LNCaP clone FGC (cell line): ENCODE measurements around the gene FNDC3A.
"Not testable (repeated sequence)": the region's sequence is repeated elsewhere in the genome, so short reads cannot be mapped to it uniquely, and the experiment has no call there.

Experiments
- DNase-seq: peaks from one replicate; pipeline ENCODE4 v3.0.0-alpha.2; 2011; ENCODE audit warnings: low read depth
- H3K4me3 ChIP-seq: 2 replicates; pipeline ENCODE4 v1.5.1; 2011; ENCODE audit warnings: mild to moderate bottlenecking, low read depth, low read length, control low read depth
- CTCF ChIP-seq: IDR thresholded peaks from 2 replicates; pipeline ENCODE4 v1.5.1; 2012; ENCODE audit warnings: mild to moderate bottlenecking; ENCODE audit not compliant: control insufficient read depth, insufficient read depth; ENCODE audit errors: extremely low read depth

The FNDC3A gene

DNA sequence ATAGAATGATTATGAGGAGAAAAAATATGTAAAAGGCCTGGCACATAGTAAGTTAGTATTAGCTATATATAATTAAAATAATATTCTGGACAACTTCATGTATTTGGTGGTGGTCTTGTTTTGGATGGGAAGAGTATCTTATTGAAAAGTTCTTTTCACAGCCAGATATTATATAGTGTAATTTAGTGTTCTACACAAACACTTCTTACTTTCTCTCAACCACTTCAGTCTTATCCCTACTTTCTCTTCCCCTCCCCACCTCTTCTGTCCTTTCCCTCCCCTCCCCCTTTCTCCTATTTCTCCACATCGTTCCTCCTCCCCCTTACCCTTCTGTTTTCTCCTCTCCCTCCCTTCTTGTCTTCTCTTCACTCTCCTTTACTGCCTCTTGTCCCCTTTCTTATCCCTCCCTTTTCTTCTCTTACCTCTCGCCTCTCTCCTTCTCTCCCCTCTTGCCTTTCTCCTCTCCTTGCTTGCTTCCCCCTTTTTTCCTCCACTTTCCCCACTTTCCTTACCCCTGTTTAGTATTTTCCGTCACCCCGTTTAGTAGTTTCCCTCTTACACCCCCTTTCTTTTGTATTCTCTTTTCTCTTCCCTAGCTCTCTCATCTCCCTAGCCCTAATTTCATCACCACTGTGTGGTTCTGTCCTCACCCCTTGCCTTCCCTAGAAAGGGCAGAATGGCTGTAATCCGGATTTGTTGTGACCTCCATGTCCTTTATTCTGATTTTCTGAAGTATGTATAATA, 137.2 kb downstream of the FNDC3A start:
- H3K4me3 ChIP-seq, result no peak overlapping the region
- no peak for DNase-seq
- TF ChIP-seq CTCF, result no peak

- H3K4me3 ChIP-seq, result no peak overlapping the region
- DNase-seq, result no peak
- no peak for TF ChIP-seq CTCF
These were observed 138.0 kb downstream of the FNDC3A start for GRCh38 chr13:49113526-49114286.

DNA sequence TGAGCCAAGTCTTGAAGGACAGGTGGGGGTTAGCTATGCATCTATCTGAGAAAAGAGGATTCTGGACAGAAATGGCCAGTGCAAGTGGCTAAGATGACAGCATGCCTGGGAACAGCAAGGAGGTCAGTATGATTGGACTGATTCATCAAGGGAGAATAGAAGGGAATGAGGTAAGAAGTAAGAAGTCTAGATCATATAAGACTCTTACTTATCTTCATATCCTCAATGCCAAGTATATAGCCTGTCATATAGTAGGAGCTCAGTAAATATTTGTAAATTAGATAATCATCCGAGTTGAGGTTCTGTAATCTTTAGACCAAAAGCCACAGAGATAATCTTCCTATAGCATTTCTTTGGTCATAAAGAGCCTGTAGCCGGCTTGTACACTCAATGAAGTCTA, 141.2 kb downstream of the FNDC3A start:
- no peak overlapping the region for H3K4me3 ChIP-seq
- no peak for TF ChIP-seq CTCF
- DNase-seq, result no peak

- not testable (repeated sequence) for DNase-seq
These were observed 142.7 kb downstream of the FNDC3A start for GRCh38 chr13:49118455-49118854.

GRCh38 chr13:49124693-49125304, 149.1 kb downstream of the FNDC3A start:
- H3K4me3 ChIP-seq, result no peak overlapping the region
- no peak for TF ChIP-seq CTCF
- no peak for DNase-seq

More at GRCh38 chr13:49118455-49118854, 142.7 kb downstream of the FNDC3A start:
- H3K4me3 ChIP-seq, result not testable (repeated sequence)

GRCh38 chr13:49125964-49126524, 150.3 kb downstream of the FNDC3A start:
- DNase-seq, result no peak
- TF ChIP-seq CTCF, result no peak
- H3K4me3 ChIP-seq, result no peak overlapping the region

DNA sequence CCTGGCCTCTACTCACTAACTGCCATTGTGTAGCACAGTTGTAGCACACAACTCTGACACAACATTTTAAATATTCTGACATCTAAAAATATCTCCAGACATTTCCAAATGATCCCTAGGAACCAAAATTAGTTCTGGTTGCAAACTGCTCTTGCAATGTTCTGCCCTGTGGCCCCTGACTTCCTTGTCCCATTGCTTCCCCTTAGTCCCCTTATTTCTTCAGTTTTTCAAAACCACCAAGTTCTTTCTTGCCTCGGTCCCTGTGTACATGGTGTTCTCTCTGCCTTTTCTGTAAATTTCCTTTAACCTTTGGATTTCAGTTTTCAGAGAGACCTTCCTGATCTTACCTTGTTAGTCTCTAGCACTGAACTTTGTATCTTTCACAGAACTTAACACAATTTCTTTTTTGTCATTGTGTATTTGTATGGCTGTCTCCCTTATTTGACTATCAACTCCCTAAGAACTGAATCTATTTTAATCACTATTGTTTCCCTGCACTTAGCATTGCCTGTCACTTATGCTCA, 156.8 kb downstream of the FNDC3A start:
- TF ChIP-seq CTCF, result no peak
- H3K4me3 ChIP-seq, result no peak overlapping the region
- no peak for DNase-seq
